Globus pallidus (tissue), 1 donor: ENCODE results near the gene MAP4K4.

Experiments used
- DNase-seq: peaks from one replicate; pipeline ENCODE4 v3.0.0-alpha.2; 2015; ENCODE audit warnings: low spot score

The MAP4K4 gene

DNA sequence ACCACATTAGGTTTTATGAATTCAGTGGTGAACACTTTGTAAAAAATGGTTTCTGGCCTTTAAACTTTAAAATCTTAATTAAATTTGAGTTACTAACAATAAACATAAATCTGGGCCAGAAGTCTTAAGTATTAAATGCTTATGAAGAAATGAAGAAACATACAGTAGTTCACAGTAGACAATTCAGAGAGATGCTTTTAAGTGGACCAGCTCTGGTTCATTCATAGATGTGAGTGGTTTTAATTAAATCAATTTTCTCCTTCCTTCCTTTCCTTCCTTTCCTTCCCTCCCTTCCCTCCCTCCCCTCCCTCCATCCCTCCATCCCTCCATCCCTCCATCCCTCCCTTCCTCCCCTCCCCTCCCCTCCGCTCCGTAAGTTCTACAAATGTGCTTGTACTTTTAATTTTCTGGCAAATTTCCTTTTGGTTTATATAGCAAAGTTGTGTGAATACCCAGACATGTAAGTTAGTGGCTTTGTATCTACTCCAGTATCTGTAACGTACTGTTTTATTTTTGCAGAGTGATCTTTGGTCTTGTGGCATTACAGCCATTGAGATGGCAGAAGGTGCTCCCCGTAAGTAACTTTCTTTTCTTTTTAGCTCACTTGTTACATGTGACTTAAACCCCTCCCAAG, 136.5 kb downstream of the MAP4K4 start:
- no peak for DNase-seq

DNA sequence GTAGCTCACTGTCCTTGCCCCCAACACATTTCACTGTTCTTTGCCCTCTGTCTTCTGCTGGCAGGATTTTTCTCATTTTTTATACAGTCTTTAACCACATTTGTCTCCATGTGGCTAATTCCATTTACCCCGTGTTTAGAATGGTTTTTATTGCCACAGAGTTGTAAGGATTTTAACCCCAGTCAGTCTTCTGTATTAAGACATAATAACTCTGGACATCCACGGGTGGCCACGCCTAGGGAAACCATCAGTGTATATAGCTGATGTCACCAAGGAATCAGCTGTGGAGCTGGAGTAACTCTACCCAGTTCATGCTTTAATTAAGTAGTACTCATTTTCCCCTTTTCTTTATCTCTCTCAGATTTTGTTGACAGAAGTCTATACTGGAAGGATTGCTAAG, 139.8 kb downstream of the MAP4K4 start:
- DNase-seq: no peak

DNA sequence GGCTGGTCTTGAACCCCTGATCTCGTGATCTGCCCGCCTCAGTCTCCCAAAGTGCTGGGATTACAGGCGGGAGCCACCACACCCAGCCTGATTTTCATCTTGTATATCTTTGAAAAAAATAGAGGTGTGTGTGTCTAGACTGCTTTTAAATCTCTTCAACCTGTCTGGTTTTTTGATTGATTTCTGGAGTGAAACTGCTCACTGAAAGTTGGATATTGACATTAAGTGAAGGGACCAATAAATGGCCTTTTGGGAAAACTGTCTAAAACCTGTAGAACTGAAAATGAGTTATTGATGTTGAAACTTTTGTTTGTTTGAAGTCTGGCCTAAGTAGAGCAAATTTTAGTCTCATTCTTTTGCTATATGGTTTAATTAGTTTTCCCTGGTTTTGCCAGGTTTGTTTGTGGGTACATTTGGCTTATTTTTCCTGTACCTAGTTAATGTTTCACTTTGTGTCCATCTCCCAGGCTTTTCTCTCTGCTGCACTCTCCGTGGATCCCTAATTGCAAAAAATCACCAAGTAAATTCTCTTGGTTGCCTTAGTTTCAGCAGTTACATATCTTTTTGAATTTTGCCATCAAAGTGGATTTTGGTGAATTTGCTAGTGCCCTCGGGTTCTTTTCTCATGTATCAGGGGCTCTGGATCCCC, 144.3 kb downstream of the MAP4K4 start:
- DNase-seq: no peak

DNA sequence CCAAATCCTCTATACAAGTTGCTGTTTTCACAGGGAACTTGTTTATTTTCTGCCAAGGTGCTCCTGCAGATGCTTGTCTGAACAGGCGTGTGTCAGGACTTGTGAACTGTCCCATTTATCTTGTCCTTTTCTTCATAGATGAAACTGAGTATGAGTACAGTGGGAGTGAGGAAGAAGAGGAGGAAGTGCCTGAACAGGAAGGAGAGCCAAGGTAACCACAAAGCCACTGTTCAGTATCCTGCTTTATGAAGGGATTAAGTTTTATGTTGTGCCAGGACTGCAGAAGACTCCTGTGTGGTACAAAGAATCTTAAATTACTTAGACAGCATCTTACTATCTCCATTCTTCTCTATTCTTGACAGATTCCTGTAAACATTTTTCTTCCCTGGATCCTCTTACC, 145.0 kb downstream of the MAP4K4 start:
- no peak for DNase-seq

DNA sequence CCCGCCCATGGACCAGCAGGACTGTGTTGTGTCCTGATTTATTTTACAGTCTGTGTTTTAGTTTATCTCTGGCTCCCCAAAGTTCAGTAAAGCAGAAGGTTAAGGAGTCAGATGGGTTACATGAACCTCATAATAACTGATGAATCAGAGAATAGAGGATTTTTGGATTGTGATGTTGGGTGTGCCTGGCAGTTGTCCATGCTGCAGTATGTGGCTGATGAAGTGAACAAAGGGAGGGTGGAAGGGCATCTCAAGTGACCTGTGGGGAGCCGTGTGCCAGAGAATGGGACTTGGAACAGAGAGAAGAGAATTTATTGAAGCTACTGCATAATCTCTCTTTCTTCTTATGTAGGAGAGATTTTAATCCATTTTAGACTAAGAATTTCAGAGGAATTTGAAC, 145.5 kb downstream of the MAP4K4 start:
- DNase-seq: no peak

DNA sequence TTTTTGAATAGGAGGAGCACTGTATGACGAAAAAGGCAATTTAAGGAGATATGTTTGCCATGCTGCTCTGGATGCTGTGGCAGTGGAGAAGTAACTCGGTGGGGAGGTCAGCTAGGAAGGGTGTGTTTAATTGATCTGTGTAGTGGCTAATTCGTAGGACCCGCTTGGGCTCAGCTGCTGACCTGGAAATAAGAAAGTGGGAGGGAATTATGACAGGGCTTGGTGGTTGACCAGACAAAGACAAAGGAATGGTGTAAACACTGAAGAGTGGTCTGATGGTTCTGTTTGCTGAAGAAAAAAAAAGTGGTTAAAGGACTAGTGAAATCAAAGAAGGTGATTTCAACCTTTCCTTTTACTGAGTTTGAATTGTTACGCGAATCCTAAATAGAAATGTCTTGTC, 146.0 kb downstream of the MAP4K4 start:
- no peak for DNase-seq

DNA sequence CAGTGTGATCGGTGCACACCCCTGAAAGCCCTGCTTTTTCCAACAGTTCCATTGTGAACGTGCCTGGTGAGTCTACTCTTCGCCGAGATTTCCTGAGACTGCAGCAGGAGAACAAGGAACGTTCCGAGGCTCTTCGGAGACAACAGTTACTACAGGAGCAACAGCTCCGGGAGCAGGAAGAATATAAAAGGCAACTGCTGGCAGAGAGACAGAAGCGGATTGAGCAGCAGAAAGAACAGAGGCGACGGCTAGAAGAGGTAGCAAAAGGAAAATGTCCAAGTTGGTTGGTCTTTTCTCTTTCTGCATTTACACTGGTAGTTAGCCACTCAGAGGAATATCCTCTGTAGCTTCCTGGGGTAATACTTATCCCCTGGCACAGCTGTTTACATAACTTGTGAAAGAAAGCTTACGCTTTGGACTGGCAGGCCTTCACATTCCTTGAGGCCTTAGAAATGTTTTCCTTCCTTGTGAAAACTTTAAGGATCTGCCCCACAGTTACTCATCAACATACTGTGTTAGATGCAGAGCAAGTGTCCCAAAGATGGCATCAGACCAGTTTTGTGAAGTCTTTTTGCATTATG, 146.6 kb downstream of the MAP4K4 start:
- no peak for DNase-seq

DNA sequence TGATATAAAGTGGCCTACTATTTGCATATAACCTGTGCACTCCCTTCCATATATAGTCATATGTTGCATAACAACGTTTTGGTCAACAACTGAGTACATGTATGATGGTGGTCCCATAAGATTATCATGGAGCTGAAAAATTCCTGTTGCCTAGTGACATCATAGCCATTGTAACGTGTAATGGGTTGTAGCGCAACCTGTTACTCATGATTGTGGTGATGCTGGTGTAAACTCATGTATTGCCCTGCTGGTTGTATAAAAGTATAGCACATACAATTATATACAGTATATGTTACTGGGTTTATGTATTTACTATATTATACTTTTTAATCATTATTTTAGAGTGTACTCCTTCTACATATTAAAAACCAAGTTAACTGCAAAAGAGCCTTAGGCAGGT, 149.5 kb downstream of the MAP4K4 start:
- no peak for DNase-seq

DNA sequence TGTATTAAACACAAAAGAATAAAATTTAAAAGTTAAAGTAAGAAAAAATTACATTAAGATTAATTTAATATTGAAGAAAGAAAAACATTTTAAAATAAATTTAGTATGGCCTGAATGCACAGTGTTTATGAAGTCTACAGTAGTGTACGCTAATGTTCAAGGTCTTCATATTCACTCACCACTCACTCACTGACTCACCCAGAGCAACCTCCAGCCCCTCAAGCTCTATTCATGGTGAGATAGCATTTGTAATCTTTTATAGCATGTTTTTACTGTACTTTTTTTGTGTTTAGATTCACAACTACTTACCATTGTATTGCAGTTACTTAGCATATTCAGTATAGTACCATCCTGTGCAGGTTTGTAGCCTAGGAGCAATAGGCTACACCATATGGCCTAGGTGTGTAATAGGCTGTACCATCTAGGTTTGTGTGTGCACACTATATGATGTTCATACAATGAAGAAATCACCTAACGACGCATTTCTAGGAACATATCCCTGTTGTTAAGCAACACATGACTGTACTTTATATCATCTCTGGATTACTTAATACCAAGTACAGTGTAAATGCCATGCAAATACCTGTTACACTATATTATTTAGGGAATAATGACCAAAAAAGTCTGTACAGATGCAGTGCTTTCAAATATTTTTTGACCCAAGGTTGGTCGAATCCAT, 150.3 kb downstream of the MAP4K4 start:
- DNase-seq: no peak

DNA sequence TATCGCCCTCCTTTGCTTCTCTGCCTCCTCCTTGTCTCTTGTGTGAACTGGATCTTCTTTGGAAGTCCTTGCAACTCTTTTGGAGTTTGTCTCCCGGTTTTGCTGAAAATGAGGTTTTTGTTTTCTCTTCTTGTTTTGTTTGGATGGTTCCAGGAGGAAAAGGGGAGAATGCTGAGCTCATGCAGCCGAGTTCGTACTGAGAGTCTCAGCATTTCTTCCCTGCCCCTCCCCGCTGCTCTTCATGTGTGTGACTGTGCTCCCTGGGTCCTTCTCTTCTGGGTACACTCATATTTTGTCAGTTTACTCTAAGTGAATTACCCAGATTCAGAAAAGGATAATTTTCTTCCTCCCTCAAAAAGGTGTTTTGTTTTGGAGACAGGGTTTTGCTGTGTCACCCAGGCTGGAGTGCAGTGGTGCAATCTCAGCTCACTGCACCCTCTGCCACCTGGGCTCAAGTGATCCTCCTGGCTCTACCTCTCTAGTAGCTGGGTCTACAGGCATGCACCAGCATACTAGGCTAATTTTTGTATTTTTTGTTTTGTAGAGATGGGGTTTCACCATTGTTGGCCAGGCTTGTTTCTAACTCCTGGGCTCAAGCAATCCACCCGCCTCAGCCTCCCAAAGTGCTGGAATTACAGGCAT, 151.4 kb downstream of the MAP4K4 start:
- DNase-seq: no peak

DNA sequence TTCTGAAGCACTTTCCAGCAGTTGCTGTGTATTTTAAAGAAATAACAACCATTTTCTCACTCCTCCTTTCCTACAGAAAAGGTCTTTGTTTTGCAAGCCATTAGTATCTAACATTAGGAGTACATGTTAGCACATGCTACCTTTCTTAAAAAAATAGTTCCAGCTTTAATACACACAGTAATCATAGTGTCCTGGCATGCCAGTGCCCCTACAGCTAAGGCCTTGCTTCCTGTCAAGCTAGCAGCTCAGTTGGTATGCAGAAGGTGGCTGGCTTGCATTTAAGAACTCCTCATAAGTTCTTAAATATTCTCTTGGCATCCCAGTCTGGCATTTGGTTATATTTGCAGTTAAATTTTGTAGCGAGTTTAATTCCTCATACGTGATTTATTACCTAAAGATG, 152.9 kb downstream of the MAP4K4 start:
- DNase-seq: no peak

DNA sequence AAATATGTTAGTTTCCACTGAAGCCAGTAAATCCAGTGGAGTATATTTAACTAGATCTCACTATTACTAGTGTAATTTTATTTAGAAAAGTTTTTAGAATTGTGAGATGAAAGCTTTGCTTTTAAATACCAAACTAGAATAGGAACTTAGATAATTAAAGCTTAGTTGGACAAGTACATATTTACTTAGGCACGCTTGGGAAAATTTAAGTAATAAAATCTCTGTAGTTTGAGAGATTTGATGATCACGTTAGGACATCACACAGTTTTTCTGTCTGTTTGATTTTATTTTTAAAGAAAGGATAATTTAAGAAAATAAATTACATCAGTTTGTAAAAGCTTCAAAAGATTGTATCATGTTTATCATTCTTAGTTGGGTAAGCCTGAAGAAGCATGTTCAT, 153.5 kb downstream of the MAP4K4 start:
- no peak for DNase-seq

DNA sequence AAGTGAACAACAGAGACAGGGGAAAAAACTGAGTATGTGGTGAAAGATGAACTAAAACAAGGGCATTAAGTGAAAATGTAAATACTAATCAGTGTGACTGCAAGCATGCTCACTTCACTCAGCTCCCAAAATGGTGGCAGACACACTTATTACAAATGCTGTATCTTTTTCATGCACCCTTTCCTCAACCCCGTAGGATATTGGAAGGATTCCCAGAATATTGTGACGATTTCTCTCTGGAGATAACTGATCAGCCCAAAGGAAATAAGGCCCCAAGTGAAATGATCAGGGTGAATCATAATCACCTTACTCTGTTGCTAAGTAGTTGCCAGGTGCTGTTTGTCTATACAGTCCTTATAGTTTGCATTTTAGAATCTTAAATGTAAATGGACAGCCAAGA, 155.3 kb downstream of the MAP4K4 start:
- DNase-seq: no peak

DNA sequence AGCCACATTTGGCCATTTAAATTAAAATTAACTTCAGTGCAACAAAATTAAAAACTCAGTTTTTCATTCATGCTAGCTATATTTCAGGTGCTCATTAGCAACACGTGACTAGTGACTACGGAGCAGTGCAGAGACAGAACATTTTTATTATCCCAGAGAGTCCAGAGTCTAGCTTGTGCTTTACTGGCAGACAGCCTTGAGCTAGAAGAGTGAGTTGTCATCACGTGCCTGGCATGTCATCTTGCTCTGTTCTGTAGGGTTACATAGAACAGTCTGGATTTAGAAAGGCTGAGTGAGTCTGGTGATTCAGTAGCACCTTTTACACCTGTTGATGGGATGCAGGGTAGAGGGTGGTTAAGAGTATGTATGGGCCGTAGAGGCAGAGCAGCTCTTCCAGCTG, 157.4 kb downstream of the MAP4K4 start:
- no peak for DNase-seq

DNA sequence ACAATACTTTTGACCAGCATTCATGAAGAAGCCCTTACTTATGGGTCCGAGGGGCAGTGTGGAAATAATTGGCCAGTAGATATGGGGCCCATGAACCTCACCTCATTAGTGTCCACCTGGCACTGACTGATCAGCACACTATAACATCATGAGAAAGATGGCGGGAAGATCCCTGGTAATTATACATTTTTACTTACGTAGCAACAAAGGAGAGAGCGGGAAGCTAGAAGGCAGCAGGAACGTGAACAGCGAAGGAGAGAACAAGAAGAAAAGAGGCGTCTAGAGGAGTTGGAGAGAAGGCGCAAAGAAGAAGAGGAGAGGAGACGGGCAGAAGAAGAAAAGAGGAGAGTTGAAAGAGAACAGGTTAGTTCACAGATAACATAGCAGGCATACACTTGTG, 158.3 kb downstream of the MAP4K4 start:
- no peak for DNase-seq

DNA sequence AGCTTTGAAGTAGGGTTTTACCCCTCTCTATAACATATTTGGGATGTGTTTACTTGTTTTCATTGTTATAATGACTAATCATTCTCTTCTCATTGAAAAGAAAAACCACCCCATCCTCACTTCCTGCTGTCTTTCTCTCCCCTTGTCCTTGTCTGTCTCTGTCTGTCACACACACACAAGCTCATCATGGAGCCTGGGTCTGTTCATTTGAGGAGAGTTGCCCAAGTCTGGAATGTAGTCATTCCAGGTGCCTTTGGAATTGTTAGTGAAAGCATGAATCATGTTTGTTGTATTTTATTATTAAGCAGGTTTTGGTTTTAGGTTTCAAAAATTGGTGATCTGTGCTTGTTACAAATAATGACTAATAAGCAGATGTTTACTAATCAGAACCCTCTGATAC, 160.7 kb downstream of the MAP4K4 start:
- no peak for DNase-seq

DNA sequence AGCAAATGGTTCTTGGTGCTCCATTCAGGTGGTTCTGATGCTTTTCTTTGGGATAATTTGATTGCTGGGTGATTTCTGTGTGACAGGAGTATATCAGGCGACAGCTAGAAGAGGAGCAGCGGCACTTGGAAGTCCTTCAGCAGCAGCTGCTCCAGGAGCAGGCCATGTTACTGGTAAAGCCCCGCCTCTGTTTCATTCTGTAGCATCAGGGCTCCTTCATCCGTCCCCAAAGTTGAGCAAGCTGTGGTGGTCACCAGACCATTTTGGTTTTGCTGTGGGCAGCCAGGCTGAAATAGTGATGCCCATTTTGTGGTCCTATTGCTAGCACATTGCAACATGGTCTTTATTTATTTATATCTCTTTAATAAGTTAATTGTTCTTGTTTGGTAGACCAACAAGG, 161.4 kb downstream of the MAP4K4 start:
- no peak for DNase-seq

DNA sequence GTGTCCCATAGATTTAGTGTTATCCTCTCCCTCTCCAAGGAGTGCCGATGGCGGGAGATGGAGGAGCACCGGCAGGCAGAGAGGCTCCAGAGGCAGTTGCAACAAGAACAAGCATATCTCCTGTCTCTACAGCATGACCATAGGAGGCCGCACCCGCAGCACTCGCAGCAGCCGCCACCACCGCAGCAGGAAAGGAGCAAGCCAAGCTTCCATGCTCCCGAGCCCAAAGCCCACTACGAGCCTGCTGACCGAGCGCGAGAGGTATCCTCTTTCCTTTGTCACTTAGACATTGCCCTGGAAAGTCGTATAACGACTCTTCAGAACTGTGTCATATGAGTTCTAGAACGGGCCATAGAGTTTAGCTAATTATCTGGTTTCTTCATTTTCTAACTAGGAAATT, 162.1 kb downstream of the MAP4K4 start:
- DNase-seq: no peak

DNA sequence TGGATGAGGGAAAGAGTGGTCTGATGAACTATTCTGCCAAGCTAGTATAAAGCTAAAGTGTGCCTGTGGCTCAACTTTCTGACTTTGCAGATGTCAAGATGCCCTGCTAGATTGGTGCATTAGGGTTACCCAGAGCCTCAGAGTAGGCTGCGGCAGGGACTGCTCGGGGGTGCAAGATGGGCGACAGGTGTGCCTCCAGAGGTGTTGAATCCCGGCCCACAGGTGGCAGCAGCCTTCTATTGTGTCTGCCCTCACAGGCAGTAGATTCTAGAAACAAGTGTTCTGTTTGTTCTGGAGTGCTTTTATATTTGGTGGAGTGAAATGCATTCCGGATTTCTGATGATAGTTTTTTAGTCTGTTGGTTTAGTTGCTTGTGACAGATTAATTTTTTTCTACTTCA, 162.7 kb downstream of the MAP4K4 start:
- no peak for DNase-seq

DNA sequence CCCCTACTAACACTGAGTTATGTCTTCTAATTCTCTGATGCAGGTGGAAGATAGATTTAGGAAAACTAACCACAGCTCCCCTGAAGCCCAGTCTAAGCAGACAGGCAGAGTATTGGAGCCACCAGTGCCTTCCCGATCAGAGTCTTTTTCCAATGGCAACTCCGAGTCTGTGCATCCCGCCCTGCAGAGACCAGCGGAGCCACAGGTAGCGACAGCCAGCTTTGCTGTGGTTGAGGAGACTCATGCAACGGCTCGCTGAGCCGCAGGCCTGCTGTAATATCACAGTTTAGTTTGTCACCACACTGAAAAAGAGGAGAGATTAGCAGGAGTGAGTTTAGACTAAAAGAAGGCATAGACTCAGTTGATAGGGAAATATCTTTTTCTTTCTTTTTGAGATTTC, 163.3 kb downstream of the MAP4K4 start:
- DNase-seq: no peak

DNA sequence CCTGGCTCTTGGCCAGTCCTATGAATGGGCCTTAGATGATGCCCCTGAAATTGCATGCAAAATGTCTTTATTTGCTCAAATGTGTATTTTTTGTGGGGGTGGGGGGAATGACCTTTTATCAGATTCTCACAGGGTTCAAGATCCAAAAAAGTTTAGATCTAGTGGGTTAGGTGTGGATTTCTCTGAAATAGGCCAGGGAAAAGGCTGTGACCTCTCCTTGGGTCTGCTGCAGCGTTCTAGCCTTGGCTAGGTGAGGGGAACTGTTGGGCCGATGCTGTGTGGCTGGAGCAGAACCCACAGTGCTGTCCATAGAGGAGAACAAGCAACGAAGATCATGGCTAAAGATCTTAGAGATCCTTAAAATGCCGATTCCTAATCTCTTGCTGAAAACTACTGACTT, 163.9 kb downstream of the MAP4K4 start:
- DNase-seq: no peak

DNA sequence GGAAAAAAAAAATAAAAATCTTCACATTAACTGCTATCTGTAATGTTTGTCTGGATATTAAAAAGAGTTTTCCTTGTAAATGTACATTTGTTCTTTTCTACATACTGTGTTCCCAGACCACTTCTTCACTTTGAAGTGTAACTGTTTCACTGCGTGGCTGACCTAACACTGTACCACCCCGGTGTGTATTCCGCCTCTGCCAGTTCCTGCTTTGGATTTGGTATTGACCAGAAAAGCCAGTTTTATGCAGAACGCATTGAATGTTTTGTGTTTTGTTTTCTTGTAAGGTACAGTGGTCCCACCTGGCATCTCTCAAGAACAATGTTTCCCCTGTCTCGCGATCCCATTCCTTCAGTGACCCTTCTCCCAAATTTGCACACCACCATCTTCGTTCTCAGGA, 166.0 kb downstream of the MAP4K4 start:
- DNase-seq: no peak

DNA sequence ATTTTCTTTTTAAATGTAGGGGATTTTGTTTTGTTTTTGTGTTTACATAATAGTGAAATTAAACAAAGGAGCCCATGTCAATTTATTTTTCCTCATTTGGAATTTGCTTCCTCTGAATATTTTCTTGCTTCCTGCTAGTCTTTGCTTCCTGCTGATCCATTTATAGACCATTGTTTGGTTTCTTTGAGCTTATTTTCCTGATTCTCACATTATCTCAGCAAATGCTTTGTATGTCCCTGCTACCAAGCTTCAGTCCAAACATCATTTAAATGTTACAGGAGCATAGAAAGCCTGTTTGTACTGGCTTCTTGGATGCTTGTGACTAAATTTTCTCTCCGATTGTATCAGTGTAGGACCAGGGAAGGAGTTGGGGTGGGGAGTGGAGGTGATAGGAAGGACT, 166.9 kb downstream of the MAP4K4 start:
- DNase-seq: no peak
